Glomerular visceral epithelial cell (primary cell): ENCODE measurements around the gene REEP1.
"Not testable (repeated sequence)": the region's sequence is repeated elsewhere in the genome, so short reads cannot be mapped to it uniquely, and the experiment has no call there.

Source experiments
- DNase-seq: peaks from one replicate; pipeline ENCODE4 v3.0.0-alpha.2; 2016; ENCODE audit errors: extremely low spot score

The REEP1 gene

DNA sequence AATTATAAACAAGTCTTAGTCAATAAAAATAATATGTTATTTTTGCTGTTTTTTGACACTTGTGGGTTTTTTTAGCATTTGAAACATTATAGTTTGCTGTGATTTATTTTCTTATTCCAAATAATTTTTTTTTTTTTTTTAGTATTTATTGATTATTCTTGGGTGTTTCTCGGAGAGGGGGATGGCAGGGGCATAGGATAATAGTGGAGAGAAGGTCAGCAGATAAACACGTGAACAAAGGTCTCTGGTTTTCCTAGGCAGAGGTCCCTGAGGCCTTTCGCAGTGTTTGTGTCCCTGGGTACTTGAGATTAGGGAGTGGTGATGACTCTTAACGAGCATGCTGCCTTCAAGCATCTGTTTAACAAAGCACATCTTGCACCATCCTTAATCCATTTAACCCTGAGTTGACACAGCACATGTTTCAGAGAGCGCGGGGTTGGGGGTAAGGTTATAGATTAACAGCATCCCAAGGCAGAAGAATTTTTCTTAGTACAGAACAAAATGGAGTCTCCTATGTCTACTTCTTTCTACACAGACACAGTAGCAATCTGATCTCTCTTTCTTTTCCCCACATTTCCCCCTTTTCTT, 8.5 kb upstream of the REEP1 start:
- DNase-seq, result not testable (repeated sequence)

- no peak for DNase-seq
Observed at GRCh38 chr2:86344404-86344803, 7.0 kb upstream of the REEP1 start.

- DNase-seq, result no peak
Observed at GRCh38 chr2:86342488-86342887, 5.1 kb upstream of the REEP1 start.

GRCh38 chr2:86341470-86341869, 4.0 kb upstream of the REEP1 start:
- no peak for DNase-seq

DNA sequence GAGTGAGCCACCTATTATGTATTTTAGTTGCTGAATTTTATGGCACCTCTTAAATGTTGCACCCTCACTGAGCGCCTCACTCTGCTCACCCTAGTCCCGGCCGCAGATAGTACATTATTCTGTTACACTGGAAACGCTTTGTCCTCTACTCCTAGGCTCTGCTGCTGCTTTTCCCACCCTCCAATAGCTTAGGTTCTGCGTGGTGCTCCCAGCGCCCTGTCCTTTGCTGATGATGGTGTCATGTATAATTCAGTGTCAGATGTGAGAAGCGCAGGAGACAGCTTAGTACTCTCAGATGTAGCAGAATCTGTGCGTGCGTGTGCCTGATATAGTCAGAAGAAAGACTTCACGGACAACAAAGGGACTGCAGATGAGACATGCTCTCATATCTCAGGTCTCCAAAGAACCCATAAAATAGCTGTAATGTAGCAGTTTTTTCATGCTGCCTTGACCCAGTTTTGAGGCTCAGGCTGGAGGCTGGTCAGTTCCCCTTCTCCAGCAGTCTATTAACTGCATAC, 1.4 kb upstream of the REEP1 start:
- DNase-seq, result no peak

GRCh38 chr2:86336675-86337243, 667 bp downstream of the REEP1 start:
- DNase-seq, result no peak

DNA sequence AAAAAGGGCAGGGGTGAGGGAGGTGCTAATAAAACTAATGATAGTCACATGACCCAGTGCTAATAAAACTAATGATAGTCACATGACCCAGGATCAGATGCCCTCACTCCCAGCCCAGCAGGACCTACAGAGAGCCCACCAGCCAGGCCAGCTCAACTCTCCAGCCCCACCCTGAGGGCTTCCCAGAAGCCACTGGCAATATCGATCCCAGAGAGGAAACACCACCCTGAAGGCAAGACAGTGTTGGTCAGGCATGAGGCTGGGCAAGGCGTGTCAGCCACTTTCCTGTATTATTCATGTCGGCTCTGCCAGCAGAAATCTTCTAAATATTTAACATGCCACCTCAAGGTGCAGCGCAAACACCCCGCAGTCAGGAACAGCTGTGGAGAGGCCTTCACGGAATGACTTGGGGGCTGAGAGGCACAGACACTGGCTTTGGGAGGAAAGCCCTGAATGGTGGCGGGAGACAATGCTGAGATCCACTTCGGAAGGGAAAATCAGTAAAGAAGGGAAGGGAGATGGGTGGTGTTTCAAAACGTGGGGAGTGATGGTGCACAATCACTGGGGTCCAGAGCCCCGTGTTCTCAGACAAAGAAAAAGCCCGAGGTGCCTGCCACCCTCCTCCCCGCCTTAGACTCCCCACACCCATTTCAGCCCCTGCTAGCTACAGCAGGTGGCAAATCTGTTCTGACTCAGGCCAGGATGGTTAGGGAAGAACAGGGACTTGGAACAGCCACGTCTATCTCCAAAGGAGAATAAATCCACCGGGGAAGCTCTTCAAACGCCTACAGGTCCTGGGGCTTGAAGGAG, 1.4 kb downstream of the REEP1 start:
- no peak for DNase-seq

- DNase-seq, result no peak
Observed at GRCh38 chr2:86333378-86333777, 4.0 kb downstream of the REEP1 start.

DNA sequence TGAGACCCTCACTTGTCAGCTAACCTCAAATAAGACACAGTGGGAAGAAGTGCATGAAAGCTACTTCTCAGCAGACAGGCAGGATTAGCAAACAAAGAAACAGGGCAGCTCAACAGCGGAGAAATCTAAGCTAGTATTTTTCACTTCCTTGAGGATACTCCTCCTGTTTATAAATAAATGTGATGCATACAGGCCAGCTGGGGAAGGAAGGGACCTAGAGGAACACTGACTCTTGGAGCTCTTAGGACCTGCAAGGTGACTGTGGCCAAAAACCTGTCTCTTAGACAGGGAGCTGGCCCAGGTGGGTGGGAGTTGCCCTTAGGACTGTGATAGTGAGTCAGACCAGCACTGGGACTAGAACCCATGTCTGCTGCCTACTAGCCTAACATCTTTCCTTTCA, 4.8 kb downstream of the REEP1 start:
- DNase-seq, result no peak

GRCh38 chr2:86331384-86331783, 6.0 kb downstream of the REEP1 start:
- DNase-seq, result no peak

DNA sequence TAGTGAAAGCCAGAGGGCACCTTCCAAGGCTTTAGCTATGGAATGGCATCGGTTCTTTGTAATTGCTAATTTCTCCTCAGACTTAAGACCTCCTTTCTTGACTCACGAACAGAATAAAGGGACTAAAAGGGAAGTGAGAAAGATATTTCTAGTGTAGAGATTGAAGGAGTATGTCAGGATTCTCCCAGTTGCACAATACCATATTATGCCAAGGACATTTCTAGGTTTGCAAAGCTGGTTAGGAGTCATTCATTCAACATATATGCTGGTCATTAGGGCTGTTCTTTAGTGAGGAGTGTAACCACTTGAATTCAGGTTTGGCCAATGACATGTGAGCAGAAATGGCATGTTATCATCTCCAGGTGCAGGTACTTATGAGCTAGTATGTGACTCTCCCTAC, 7.4 kb downstream of the REEP1 start:
- no peak for DNase-seq

- no peak for DNase-seq
Observed at GRCh38 chr2:86323273-86324021, 14.0 kb downstream of the REEP1 start.

- no peak for DNase-seq
Observed at GRCh38 chr2:86319700-86320580, 17.5 kb downstream of the REEP1 start.

DNA sequence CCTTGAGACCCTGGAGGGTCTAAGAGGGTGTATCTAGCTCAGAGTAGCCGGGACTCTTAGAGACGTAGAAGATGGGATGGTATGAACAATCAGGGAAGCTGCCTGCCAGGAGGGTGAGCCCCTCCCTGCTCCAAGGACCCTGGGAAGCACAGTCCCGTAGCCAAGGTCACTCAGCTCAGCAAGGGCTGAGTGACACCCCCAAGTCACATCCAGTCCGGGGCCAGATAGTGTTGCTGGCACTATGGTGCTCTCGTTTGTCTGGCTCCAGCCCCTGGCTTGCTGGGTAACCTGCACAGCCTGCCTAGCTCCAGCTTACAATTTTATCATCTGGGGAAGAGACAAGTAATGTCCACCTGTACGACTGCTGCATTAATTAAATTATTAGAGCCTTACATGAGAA, 22.3 kb downstream of the REEP1 start:
- no peak for DNase-seq

GRCh38 chr2:86314125-86314524, 23.3 kb downstream of the REEP1 start:
- DNase-seq, result peak; percentile 59

GRCh38 chr2:86313341-86313740, 24.1 kb downstream of the REEP1 start:
- no peak for DNase-seq

DNA sequence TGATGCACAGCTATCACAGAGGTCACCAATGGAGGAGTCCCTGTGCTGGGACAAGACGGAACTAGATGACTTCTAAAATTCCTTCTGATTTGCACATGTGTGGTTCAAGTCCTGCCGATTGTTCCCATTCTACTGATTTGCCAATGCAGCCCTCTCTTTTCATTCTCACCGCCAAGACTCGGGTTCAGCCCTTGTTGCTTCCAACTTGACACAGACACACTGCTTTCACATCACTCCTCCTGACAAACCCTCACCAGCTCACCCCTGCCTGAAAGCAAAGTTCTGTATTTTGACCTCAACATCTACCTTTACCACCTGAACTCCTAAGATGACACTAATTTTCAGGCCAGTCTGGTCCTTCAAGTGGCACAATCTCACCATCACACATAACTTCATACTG, 25.5 kb downstream of the REEP1 start:
- no peak for DNase-seq

DNA sequence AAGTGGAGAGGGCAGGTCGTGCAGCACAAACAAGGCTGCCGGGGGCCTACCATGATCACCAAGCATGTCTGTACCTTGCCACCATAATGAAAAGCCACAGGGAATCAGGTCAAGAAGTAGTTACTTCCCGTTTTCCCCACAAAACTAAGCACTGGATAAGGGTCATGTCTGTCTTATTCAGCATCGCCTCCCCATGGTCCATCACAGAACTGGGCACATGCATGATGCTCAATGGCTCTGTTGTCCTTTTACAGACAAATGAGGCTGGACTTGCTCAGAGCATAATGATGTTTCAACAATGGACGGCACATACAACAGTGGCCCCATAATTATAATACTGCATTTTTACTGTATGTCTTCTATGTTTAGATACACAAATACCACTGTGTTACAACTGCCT, 27.5 kb downstream of the REEP1 start:
- DNase-seq, result no peak

DNA sequence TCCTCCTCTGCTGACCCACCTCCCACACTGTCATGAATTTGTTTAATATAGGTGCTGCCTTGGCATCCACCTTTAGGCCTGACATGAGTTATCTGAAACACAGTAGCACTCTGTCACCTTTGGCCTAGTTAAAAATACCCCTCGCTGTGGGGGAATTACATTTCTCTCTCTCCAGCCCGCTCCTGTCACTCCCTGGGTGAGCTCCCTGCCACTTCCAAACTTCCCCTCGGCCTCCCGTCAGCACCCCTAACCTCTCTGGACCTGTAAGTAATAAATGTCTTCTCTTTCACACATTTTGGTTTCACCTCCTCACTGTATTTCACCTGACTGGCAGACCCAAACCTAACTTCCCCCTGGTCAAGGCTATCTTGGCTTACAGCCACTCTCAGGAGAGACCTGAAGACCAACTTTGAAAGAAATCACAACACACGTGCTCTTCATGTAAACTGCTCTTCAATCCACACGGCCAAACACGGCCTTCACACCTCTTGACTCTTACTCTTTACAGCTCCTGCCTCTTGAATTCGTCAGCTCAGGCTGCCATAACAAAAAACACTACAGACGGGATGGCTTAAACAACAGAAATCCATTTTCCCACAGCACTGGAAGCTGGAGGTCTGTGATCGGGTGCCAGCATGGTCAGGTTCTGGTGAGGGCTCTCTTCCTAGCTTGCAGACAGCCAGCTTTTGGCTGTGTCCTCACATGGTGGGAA, 28.3 kb downstream of the REEP1 start:
- DNase-seq, result no peak

DNA sequence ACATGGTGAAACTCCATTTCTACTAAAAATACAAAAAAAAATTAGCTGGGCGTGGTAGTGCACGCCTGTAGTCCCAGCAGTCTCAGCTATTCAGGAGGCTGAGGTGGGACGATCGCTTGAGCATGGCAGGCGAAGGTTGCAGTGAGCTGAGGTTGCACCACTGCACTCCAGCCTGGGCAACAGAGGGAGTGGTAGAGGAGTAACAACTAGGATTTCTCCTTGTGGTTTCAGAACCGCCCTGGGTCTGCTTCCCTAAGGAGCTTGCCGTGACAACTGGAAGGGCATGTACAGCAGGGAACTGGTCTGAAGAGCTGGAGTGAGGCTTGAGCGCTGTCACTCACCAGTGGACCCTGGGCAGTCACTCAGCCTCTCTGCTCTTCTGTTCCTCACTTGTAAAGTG, 29.1 kb downstream of the REEP1 start:
- DNase-seq, result no peak

DNA sequence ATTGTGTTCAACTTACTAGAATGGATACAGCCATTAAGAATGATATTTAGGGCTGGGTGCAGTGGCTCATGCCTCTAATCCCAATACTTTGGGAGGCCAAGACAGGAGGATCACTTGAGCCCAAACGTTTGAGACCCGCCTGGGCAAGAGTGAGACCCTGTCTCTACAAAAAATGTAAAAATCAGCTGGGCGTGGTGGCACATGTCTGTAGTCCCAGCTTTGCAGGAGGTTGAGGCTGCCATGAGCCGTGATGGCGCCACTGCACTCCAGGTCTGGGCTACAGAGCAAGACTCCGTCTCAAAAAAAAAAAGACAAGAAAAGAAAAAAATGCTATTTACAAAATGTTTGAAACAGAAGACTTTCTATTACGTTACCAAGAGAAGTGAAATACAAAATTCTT, 30.0 kb downstream of the REEP1 start:
- DNase-seq, result no peak
